Hematopoietic multipotent progenitor cell treated with erythropoietin and hydrocortisone succinate and interleukin-3 and kit ligand, for 8 days (in vitro differentiated cells): ENCODE data around the gene FAS.

ENCODE experiments used
- DNase-seq: peaks from one replicate; pipeline ENCODE4 v3.0.0-alpha.2; 2015

FAS gene

DNA sequence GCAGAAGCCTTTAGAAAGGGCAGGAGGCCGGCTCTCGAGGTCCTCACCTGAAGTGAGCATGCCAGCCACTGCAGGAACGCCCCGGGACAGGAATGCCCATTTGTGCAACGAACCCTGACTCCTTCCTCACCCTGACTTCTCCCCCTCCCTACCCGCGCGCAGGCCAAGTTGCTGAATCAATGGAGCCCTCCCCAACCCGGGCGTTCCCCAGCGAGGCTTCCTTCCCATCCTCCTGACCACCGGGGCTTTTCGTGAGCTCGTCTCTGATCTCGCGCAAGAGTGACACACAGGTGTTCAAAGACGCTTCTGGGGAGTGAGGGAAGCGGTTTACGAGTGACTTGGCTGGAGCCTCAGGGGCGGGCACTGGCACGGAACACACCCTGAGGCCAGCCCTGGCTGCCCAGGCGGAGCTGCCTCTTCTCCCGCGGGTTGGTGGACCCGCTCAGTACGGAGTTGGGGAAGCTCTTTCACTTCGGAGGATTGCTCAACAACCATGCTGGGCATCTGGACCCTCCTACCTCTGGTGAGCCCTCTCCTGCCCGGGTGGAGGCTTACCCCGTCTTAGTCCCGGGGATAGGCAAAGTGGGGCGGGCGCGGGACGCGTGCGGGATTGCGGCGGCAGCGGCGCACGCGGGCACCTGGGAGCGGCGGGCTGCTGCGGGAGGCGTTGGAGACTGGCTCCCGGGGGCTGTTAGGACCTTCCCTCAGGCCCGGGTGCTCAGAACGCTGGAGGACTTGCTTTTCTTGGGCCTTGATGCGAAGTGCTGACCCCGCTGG, at the start of gene FAS:
Gene FAS, plus strand, starts transcription at position 415 of the 777 bp plus-strand sequence. Its CDS starts 79 bp downstream, at position 494.
- DNase-seq: peak; percentile 72

GRCh38 chr10:88941026-88941425, 49.6 kb upstream of the FAS start:
- DNase-seq: no peak

DNA sequence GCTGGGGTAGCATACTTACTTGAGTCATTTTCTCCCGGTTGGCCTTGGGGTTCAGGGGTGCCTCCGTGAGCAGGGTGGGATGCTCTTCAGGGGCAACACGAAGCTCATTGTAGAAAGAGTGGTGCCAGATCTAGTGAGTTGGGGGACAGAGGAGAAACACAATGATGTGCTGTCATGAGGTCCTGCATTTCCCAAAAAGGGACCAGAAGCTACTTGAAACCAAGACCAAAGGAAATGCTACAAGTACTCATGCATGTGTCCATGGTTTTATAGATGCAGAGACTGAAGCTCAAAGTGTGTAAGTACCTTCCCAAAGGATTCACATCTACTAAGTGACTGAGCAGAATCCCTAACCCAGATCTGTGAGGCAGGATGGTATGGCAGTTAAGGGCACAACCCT, 46.8 kb upstream of the FAS start:
- DNase-seq: no peak

- DNase-seq: no peak
Observed at GRCh38 chr10:88944813-88945212, 45.8 kb upstream of the FAS start.

- no peak for DNase-seq
Observed at GRCh38 chr10:88946200-88946599, 44.4 kb upstream of the FAS start.

GRCh38 chr10:88946965-88947590, 43.5 kb upstream of the FAS start:
- no peak for DNase-seq

GRCh38 chr10:88949051-88949450, 41.5 kb upstream of the FAS start:
- no peak for DNase-seq

- no peak for DNase-seq
Observed at GRCh38 chr10:88949912-88950837, 40.4 kb upstream of the FAS start.

DNA sequence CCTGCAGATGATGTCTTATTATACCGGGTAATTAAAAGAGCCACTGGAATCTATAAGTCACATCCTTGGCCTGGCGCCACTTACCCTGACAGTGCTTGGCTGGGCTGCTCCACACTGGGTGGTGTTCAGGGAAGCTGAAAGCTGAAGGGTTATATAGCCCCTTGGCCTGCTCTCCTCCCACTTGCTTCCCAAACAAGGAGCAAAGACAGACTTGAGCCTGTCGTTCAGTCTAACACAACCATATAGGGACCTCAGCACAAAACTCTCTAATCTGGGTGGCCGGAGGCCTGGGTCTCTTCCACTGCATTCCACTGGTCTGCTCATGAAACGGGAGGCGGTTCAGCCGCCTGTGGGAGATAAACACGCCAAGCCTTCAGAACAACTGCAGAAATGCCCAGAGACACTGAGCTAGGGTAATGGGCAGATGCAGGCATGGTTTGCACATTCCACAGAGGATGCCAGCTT, 37.9 kb upstream of the FAS start, which contains the start of gene ACTA2:
Gene ACTA2, minus strand, starts transcription at position 127 of the 465 bp plus-strand sequence. CDS start 3,843 bp downstream, outside the sequence.
- DNase-seq: no peak

DNA sequence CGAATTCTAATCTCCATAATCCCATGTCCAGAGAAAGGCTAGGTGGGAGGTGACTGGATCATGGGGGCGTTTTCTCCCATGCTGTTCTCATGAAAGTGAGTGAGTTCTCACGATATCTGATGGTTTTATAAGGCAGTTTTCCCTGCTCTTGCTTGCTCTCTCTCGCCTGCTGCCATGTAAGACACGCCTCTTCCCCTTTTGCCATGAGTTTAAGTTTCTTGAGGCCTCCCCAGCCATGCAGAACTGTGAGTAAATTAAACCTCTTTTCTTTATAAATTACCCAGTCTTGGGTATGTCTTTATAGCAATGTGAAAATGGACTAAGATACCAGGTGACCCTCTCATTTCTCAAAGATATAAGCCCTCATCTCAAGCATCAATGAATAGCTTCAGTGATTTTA, 36.9 kb upstream of the FAS start:
- DNase-seq: no peak

- no peak for DNase-seq
Observed at GRCh38 chr10:88954458-88955083, 36.0 kb upstream of the FAS start.

- DNase-seq: no peak
Observed at GRCh38 chr10:88957381-88957780, 33.2 kb upstream of the FAS start.

DNA sequence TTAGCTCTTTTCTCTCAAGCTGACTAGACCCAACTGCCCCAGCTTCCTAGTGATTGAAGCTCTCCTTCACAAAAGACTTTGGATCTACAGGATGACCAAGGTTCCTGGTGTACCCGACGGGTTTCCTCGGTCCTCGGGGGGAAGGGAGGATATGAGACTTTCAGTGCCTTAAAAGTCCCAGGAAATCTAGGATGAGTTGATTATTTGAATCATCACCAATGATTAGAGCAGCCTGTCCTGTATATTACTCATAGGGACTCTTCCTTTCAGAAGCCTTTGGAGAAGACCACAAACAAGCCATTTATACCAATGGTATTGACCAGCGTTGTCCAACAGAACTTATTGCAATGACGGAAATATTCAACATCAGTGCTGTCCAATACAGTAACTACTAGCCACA, 31.9 kb upstream of the FAS start:
- no peak for DNase-seq

GRCh38 chr10:88960802-88961201, 29.8 kb upstream of the FAS start:
- no peak for DNase-seq

DNA sequence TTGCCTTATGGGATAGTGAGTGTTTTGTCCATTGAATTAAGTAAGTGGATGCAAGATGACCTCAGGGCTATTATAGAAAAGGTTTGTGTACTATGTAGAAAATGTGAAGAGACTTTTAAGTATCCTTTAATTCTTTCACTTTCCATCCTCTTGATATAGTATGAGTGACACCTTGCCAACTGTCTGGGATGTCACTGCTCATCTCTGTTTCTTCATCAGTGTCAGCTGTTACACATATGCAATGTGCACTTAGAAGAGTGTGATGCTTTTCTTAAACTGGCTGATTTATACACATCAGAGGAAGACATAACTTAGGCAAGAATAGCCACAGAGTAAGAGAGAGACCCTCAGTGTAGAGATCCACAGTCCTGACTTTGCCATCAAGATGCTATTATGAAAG, 29.3 kb upstream of the FAS start:
- DNase-seq: no peak

- DNase-seq: no peak
Observed at GRCh38 chr10:88962336-88962735, 28.3 kb upstream of the FAS start.

GRCh38 chr10:88963318-88963717, 27.3 kb upstream of the FAS start:
- DNase-seq: no peak

DNA sequence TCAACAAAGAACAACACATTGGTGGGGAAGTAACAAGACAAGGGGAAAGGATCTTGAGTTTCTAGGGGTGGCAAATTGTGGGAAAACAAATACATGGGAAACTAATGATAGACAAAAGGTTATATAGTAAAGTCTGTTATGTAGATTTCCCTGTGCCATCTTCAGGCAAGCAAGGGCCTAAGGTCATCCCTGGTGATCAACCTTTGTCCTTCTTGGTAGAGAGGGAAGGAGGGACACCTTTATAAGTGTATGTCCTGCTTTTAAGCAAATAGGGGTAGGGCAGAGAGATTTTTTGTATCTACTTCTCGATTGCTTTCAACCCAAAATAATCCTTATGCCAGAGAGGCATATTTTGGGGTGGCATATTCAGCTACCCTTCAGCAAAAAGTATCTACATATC, 26.2 kb upstream of the FAS start:
- DNase-seq: no peak

DNA sequence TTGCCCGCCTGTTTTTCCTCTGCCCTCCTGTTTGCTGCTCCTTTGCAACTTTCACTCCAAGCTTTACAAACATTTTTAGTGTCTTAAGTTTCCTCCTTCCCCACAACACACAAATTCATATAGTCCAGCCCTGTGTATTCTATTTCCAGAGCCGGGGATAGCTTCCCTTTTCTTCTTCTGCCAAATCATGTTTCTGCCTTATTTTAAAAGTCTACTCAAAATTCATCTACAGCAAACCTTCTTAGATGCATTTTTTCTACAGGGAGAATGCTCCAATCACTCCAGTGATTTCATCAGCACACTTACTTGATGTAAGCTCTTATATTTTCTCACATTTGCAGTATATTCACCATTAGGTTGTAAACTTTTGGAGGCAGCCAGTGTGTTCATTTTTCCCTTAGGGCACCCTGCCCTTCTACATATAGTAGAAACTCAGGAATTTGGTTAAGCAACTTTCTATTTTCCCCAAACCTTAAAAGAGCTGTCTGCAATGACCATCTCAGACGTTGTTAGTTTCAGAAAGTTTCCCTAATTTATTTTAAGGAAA, 25.7 kb upstream of the FAS start:
- DNase-seq: no peak

GRCh38 chr10:88966797-88967196, 23.8 kb upstream of the FAS start:
- DNase-seq: no peak

- no peak for DNase-seq
Observed at GRCh38 chr10:88968391-88968790, 22.2 kb upstream of the FAS start.
